Umbilical cord (tissue), 2 donors: ENCODE measurements around the gene OXT. TPM values are rescaled to one million over a fixed set of nuclear protein-coding genes. Genes with fewer than 3 reads are reported as not detected.

Experiments used
- DNase-seq: peaks from one replicate; pipeline ENCODE4 v3.0.0-alpha.2; 2015; ENCODE audit warnings: low spot score
- total RNA-seq: library from RNA; depleted of rRNA; stranded (reverse); fragments of >200 nt; gene quantifications from one replicate; pipeline ENCODE4 v1.2.3, GENCODE V29; 2014; ENCODE audit warnings: low replicate concordance; ENCODE audit not compliant: insufficient read depth

The OXT gene
- not detected for total RNA-seq

DNA sequence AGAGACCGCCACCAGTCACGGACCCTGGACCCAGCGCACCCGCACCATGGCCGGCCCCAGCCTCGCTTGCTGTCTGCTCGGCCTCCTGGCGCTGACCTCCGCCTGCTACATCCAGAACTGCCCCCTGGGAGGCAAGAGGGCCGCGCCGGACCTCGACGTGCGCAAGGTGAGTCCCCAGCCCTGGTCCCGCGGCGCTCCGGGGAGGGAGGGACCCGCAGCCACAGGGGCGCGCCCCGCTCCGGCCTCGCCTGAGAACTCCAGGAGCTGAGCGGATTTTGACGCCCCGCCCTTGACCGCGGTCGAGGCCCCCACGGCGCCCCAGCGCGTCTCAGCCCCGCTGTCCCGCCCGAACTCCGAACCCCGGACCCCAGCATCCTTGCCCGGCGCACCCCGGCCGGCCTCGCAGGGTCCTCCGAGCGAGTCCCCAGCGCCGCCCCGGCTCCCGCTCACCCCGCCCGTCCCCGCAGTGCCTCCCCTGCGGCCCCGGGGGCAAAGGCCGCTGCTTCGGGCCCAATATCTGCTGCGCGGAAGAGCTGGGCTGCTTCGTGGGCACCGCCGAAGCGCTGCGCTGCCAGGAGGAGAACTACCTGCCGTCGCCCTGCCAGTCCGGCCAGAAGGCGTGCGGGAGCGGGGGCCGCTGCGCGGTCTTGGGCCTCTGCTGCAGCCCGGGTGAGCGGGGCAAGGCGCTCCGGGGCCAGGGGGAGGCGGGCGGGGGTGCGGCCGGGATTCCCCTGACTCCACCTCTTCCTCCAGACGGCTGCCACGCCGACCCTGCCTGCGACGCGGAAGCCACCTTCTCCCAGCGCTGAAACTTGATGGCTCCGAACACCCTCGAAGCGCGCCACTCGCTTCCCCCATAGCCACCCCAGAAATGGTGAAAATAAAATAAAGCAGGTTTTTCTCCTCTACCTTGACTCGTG lies at the start of gene OXT:
Gene OXT, plus strand, starts transcription at position 11 of the 920 bp plus-strand sequence. Its CDS starts 36 bp downstream, at position 47.
- peak; percentile 63 for DNase-seq

DNA sequence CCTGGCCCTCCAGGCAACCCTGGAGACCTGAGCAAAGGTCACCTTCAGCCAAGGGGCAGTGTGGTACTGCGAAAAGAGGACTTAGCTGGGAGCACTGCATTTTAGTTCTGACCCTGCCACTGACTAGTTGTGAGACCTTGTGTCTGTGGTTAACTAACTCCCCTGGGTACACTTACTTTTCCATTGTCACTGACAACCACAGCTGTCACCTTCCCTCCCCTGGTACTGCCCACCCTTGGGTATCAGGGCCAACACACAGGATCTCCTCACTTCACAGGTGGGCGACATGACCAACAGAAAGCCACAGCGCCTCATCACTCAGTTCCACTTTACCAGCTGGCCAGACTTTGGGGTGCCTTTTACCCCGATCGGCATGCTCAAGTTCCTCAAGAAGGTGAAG lies 49.6 kb upstream of the OXT start:
- DNase-seq, result no peak

DNA sequence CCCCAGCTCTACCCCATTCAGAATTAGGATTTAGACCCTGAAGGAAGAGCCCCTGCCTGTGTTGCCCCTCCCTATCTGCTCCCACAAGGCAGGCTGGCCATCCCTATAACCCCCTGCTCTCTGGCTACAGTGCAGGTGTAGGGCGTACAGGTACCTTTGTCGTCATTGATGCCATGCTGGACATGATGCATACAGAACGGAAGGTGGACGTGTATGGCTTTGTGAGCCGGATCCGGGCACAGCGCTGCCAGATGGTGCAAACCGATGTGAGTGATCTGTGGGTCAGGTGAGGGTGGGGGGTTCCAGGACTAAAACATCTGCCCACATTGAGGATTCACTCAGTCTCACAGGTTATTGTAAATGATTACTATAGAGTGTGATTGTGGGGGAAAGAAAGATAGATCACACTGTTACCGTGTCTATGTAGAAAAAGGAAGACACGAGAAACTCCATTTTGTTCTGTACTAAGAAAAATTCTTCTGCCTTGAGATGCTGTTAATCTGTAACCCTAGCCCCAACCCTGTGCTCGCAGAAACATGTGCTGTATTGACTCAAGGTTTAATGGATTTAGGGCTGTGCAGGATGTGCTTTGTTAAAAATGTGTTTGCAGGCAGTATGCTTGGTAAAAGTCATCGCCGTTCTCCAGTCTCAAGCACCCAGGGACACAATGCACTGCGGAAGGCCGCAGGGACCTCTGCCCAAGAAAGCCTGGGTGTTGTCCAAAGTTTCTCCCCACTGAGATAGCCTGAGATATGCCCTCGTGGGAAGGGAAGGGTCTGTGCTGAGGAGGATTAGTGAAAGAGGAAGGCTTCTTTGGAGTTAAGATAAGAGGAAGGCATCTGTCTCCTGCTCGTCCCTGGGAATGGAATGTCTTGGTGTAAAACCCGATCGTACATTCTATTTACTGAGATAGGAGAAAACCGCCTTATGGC lies 48.6 kb upstream of the OXT start:
- DNase-seq, result peak; percentile 77

DNA sequence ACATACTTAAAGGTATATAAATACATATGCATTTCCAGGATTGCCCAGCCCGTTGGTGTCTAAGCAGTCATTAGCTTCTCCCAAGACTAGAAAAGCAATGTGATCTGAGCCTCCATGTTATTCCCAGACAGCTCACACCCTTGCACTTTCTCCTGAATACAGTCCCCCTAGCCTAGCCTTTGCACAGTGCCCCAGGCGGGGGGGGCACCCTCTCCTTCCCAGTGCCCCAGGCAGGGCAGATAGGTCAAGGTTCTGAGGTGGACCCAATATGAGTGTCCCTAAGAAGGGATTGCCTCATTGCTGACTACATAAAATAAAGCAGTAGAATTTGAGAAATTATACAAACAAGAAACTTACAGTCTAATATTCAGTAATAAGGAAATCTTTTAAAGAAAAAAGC lies 43.4 kb upstream of the OXT start:
- DNase-seq, result no peak

DNA sequence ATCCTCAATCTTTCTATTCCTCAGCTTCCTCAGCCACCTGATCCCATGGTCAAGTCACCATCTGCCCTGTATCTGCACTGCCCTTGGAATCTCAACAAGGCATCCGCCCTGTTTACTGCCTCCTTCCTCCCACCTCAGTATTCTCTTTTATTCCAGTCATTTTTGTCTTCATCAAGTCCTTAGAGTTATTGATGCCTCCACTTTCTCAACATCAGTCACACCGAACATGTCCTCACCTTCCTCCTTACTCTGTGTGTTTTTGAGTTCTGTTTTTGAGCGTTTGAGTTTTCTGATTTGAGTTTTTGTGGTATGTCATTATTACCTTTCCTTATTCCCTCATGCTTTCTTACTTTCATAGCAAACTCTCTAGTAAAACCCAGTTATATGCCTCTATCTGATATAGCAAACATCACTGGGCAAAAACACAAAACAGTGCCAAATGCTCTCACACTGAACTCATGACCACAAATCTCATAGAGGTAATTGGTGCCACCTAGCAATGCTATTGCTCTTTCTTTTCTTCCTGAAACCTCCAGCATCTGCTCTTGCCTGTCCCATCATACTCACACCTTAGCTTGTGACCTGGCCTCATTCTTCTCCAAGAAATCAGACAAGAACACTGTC lies 39.8 kb upstream of the OXT start:
- DNase-seq, result no peak

DNA sequence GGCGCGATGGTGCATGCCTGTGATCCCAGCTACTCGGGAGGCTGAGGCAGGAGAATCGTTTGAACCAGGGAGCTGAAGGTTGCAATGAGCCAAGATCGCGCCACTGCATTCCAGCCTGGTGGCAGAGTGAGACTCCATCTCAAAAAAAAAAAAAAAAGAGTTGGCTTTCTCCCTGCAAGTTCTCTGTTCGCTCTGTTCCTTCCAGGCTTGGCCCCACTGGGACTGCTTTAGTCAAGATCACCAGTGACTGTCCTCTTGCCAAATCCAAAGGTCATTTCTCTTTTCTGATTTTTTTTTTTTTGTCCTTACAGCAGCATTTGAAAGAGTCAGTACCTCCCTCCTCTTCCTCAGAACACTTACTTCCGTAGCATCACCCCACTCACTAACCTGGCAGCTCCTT lies 38.8 kb upstream of the OXT start:
- DNase-seq, result no peak

DNA sequence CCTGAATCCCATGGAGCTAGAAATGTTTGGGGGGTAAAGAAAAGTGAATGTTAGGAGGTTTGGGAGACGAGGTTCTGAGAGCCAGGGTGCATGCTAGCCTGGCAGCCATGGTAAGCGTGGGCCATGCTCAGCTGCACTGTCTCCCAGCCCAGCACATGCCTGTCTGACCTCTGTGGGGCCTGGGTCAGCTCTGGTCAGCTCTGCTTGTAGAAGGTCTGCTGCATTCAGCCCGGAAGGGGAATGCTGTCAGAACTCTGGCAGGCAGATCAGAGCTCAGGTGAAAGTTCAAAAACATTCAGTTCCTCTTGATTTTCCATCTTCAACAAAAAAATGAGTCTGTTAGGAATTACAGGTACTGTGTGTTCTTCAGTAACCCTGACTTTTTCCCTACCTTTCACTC lies 33.8 kb upstream of the OXT start:
- DNase-seq, result no peak

DNA sequence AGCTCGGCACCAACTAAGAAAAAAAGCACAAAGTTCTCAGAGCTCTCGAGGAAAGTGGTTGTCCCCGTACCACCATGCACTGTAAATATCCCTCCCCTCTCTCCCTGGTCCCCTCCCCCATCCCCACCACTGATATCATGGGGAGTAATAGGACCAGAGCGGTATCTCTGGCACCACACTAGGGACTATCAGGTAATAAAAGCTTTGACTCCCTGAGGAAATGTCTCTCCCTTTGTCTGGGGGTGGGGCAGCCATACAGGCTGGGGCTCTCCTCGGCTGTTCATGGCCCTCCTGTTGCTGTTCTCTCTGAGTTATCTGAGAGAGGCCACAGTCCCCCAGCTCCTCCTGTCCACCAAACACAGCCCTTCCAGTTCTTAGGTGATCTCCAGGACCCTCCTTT lies 33.0 kb upstream of the OXT start:
- DNase-seq, result no peak

DNA sequence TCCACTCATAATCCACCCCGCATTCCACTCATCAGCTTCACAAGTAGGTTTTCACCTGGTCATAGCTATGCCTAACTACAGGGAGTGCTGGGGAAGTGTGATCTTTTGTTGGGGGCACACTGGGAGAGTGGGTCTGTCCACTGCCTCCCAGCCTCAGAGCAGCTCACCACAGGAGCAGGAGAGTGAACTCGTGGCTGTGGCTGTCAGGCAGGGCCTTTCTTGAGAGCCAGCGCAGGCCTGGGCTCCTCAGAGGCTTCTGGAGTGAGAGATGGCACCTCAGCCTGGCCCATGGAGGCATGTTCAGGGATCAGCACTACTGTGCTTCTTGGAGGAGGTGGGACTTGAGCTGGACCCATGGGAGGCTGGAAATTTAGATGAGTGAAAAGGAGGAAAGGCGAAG lies 32.0 kb upstream of the OXT start:
- DNase-seq, result no peak

DNA sequence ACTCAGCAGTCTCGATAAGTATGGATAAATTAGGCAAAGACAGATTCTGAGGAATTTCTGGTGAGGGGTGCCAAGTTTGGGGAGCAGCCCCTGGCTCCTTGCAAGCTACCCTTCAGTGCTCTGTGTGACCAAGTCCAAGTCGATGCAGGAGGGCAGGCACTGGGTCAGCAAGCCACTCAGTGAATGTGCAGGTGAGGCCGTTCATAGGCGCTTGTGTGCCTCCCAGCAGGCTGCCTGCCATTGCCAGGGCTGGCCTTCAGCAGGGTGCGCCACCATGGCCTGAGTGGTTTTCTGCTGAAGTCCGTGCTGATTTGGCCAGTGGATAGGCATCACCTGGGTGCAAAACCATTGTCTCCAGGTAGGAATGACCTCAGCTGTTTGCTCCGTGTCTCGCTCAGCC lies 31.3 kb upstream of the OXT start:
- no peak for DNase-seq

DNA sequence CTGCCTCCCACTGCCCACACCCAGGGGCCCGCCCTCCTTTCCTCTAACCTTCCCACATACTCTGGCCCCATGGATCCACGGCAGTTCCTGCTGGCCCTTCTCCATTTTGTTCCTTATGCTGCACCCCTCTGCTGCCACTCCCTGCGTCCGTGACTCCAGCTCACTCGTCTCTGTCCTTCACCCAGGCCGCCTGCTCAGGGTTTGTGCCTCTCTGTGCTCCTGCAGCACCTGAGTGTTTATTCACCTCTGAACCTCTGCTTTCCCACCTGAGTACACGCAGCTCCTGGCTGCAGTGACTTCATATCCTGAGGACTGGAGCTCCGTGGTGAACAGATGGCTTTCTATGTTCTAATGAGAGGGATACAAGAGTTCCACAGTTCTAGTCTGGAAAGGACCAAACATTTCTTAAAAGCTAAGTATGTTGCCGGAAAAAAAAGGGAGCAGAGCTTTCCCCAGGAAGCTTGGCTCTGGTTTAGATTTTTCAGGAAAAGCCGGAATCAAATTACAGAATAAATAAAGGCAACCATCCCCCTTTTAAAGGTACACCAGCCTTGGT lies 29.5 kb upstream of the OXT start:
- peak; percentile 35 for DNase-seq

DNA sequence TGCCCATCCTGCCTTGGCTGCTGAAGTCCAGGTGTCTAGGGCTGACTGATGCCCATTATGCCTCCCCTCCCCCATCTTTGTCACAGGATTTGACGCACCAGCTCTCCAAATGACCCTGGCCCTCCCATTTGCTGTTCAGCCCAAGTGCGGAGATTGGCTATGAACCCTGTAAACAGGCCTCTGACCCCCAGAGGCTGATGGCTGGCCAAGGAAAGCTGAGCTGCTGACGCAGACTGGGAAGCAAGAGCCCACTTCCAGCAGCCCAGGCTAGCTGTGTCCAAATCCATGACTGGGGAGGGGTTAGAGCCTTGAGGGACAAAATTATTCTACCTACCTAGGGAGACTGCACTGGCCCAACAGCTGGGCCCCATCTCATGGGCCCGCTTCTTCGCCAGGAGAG lies 28.8 kb upstream of the OXT start:
- no peak for DNase-seq

DNA sequence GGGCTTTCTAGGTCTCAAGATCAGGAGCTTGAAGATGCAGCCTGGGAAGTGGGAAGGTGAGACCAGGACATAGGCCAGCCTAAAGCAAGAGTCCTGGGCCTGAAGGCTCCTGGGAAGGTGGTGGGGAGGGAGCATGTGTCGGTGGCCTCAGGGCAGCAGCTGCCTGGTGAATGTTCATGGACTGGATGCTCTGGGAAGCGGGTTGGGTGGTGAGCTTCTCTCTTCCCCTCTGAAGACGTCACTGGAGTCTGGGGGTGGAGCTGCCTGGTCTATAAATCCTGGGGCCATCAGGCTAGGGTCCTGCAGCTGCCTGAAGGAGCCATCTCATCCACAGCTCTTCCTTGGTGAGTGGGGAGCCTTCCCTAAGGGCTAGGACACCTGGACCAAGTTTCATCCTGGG lies 28.1 kb upstream of the OXT start, which contains the start of gene GNRH2:
Gene GNRH2, plus strand, starts transcription at position 301 of the 400 bp plus-strand sequence. CDS start 793 bp downstream, outside the sequence.
- DNase-seq, result no peak

DNA sequence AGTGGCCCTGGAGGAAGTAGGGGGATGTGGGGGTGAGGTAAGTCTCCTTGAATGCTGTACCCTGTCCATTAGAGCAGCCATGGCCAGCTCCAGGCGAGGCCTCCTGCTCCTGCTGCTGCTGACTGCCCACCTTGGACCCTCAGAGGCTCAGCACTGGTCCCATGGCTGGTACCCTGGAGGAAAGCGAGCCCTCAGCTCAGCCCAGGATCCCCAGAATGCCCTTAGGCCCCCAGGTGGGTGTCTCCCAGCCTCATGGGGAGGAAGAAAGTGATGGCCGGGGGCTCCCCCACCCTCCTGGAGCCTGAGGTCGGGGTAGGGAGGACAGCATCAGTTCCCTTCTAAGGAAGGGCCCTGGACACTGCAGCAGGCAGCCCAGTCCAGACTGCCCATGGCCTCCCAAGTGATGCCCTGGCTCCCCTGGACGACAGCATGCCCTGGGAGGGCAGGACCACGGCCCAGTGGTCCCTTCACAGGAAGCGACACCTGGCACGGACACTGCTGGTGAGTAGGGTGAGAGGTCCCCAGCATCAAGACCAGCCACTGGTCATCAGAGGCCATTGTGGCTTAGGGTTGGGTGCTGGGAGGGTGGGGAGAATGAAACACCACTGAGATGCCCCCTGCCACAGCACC lies 27.0 kb upstream of the OXT start:
- DNase-seq, result no peak

DNA sequence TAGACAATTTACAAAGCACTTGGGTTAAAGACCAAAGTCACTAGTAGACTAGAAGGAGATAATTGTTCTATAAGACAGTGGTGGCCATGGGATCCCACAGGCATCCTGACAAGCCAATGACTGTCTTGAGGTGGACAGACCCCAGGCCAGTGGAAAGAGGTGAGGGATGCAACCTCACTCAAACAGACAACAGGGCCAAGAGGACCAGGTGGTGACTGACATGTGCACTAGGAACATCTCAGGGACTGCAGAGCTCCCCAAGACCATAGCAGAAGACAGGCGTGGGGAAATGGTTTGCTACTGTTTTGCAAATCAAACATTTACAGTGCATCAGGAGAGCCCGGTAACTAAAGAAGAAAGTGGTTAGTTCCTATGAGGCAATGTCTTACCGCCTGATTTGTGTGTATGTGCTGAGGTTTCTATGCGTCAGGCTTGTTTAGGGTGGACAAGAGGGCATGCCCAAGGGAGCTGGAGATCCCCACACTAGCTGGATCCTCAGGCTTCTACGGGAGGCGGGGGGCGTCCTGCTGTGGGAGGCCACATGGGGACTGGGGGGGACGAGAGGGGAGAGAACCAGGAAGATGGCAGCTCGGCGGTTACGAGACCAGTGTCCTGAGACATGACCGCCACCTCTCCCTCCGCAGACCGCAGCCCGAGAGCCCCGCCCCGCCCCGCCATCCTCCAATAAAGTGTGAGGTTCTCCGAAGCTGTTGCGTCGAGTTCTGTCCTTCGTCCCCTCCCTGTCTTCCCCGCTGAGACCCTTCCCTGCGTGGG lies 26.2 kb upstream of the OXT start:
- no peak for DNase-seq

DNA sequence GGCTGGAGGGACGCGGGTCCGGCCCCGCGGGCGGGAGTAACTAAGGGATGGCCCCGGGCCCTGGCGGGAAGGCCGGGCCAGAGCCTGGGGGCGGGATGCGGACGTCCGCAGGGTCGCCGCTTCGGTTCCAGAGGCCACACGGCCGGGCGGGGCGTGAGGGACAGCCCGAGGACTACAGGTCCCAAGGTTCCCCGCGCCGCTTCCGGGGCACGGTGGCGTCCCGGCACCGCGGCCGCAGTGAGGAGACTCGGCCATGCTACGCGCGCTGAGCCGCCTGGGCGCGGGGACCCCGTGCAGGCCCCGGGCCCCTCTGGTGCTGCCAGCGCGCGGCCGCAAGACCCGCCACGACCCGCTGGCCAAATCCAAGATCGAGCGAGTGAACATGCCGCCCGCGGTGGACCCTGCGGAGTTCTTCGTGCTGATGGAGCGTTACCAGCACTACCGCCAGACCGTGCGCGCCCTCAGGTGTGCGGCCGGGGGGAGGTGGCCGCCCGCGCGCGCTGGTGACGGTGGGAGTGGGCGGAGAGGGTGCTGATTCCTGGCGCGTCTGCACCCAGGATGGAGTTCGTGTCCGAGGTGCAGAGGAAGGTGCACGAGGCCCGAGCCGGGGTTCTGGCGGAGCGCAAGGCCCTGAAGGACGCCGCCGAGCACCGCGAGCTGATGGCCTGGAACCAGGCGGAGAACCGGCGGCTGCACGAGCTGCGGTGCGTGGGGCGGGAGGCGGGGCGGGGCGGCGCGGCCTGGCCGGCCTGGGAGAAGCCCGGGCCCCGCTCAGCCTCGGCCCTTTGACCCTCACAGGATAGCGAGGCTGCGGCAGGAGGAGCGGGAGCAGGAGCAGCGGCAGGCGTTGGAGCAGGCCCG lies 25.4 kb upstream of the OXT start, which contains the start of gene MRPS26:
Gene MRPS26, plus strand, starts transcription at position 237 of the 861 bp plus-strand sequence. Its CDS starts 17 bp downstream, at position 254.
- DNase-seq, result peak; percentile 94

DNA sequence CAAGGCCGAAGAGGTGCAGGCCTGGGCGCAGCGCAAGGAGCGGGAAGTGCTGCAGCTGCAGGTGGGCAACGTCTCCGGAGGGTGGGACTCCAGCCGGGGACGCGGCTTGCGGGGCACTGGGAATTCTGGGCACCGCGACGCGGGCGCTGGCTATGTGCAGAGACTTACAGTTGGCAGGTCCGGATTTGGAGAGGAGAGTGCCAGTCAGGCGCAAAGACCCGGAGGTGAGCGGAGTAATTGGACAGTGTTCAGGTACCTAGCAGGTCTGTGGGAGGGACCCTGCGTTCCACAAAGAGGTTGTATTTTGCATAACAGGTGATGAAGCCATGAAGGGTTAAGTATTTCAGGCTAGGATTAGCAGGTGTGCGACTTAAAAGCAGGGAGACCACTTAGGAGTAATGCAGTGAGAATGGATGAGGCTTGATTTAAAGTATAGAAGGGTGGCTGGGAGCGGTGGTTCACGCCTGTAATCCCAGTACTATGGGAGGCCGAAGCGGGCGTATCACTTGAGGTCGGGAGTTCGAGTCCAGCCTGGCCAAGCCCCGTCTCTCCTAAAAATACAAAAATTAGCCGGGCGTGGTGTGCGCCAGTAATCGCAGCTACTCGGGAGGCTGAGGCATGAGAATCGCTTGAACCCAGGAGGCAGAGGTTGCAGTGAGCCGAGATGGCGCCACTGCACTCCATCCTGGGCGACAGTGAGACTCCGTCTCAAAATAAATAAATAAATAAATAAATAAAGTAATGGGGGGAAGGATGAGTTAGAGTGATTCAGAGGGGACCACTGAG lies 24.6 kb upstream of the OXT start:
- no peak for DNase-seq
